ENCODE results near the gene MAGOH.
"Not testable (repeated sequence)": the region's sequence is repeated elsewhere in the genome, so short reads cannot be mapped to it uniquely, and the experiment has no call there.

MAGOH gene

DNA sequence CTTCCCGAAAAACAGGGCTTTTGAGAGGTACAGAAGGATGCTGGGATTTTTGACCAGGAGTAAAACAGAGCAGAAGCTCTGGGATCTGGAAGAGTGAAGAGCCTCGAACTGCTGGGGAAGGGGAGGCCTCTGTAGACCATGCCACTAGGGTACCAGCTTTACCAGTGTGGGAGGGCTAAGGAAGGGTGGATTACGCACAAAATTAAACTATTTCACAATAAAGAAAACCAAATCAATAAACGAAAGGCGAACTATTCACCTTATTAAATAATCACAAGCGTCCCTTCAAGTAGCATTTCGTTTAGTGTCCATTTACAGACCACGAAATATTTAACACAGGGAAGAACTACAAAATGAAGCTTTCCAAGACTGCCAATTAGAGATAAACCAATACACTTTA, 18.6 kb downstream of the MAGOH start:
- no peak for DNase-seq

DNA sequence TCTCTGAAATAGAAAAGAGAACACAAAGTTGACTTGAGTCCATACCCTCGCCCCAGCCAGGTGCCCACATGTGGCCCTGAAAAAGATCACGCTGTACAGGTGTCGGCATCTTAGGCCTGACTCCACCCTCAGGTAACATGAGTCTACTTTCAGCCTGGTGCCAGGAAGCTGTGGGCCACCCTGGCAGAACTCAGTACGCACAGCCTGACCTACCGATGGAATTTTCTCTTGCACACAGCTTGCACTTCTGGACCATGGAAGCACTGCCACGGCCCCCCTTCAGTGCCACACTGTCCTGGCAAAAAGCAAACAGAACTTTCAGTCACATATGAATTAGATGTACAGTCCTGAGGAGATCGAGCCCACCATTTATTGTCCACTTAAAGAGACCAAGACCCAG, 20.1 kb downstream of the MAGOH start:
- DNase-seq = no peak

DNA sequence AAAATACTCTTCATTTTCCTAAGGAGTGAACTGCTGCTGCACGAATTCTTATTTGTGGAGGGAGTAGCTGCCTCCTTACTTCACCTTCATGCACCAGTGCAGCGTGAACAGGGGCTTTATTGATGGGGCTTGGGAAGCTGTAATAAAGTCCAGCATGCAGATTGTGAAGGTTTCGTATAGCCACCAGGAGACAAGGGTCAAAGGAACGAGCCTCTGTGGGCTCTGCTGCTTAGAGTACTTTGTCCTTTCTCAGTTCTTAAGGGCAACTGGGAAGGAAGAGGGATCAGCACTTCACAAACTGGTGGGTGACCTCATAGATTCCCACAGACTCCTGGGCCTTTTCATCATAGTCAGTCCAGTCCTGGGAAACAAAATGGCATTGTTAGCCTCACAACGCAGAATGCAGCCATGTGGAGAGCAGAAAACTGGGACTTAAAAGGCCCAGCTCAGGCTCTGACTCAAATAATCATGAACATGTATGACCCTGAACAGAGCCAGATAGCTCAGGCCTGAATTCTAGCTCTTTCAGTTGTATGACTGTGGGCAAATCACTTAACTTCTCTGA, 23.9 kb downstream of the MAGOH start:
- no peak for DNase-seq

DNA sequence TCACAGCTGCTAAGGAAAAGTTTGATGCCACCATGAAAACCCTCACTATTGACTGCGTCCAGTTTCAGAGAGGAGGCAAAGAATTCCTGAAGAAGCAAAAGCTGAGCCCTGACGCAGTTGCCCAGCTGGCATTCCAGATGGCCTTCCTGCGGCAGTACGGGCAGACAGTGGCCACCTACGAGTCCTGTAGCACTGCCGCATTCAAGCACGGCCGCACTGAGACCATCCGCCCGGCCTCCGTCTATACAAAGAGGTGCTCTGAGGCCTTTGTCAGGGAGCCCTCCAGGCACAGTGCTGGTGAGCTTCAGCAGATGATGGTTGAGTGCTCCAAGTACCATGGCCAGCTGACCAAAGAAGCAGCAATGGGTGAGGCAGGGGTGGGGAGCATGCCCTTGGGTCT, 27.4 kb downstream of the MAGOH start:
- no peak for DNase-seq

DNA sequence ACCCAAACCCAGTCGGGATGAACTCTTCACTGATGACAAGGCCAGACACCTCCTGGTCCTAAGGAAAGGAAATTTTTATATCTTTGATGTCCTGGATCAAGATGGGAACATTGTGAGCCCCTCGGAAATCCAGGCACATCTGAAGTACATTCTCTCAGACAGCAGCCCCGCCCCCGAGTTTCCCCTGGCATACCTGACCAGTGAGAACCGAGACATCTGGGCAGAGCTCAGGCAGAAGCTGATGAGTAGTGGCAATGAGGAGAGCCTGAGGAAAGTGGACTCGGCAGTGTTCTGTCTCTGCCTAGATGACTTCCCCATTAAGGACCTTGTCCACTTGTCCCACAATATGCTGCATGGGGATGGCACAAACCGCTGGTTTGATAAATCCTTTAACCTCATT, 28.0 kb downstream of the MAGOH start:
- no peak for DNase-seq

DNA sequence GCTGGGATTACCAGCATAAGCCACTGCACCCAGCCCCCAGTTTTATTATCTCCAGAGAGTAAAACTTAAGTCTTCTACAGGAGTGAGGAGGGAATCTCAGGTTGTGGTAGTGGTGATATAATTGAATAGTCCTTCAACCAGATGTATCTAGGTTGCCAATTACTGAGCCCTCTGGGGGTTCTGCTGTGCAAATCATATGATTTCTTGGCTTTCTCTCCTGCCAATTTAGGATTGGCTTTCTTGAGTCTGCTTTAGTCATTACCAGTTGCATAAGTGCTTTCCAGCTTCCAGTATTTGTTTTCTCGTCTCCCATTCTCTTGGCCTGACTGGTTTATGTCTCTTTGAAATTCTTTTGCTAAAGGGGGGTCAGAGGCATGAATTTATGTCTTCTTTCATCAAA, 30.6 kb downstream of the MAGOH start:
- no peak for DNase-seq

DNA sequence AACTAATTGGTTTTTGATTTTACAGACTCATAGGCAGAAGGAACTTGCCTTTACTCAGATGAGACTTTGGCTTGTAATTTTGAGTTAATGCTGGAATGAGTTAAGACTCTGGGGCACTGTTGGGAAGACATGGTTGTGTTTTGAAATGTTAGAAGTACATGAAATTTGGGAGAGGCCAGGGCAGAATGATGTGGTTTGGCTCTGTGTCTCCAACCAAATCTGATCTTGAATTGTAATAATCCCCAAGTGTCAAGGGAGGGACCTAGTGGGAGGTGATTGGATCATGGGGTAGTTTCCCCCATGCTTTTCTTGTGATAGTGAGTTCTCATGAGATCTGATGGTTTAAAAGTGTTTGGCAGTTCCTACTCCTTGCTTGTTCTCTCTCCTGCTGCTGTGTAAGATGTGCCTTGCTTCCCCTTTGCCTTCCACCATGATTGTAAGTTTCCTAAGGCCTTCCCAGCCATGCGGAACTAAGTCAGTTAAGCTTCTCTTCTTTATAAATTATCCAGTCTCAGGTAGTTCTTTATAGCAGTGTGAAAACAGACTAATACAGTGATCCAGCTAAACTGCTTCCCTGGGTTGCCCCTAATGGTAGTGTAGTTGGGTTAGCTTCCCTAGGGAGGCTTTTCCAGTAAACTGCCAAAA, 31.5 kb downstream of the MAGOH start:
- DNase-seq = no peak

DNA sequence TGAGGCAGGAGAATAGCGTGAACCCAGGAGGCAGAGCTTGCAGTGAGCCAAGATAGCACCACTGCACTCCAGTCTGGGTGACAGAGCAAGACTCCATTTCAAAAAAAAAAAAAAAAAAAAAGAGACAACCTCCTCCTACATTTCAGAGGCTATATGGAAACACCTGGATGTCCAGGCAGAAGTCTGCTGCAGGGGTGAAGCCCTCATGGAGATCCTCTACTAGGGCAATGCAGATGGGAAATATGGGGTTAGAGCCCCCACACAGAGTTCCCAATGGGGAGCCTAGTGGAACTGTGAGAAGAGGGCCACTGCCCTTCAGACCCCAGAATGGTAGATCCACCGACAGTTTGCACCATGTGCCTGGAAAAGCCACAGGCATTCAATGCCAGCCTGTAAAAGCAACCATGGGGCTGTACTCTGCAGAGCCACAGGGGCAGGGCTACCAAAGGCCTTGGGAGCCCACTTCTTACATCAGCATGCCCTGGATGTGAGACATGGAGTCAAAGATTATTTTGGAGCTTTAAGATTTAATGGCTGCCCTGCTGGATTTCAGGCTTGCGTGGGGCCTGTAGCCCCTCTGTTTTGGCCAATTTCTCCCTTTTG, 32.1 kb downstream of the MAGOH start:
- DNase-seq = not testable (repeated sequence)

DNA sequence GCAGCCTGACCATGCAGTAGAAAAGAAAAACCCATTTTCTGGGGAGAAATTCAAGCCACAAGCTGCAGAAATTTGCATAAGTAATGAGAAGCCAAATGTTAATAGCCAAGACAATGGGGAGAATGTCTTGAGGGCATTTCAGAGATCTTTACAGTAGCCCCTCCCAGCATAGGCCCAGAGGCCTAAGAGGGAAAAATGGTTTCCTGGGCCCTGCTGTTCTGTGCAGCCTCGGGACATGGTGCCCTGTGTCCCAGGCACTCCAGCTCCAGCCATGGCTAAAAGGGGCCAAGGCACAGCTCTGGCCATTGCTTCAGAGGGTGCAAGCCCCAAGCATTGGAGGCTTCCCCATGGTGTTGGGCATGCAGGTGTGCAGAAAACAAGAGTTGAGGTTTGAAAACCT, 32.8 kb downstream of the MAGOH start:
- DNase-seq = not testable (repeated sequence)

DNA sequence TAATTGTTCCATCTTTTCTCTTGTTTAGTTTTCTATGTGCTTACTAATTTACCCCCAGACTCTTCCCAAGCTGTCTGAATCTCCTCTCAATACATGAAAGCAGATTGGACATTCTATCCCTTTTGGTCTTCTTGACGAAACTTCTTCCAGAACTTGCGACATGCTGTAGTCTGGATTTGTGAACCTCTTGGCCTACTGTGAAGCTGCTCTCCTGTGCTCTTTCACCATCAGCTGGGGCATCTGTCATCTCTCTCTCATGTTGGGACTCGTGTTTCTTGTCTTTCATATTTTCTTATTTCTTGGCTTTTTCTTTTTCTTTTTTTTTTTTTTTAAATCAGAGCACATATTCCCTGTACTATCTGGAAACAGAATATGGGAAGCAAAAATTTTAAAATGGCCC, 34.9 kb downstream of the MAGOH start:
- DNase-seq = no peak

DNA sequence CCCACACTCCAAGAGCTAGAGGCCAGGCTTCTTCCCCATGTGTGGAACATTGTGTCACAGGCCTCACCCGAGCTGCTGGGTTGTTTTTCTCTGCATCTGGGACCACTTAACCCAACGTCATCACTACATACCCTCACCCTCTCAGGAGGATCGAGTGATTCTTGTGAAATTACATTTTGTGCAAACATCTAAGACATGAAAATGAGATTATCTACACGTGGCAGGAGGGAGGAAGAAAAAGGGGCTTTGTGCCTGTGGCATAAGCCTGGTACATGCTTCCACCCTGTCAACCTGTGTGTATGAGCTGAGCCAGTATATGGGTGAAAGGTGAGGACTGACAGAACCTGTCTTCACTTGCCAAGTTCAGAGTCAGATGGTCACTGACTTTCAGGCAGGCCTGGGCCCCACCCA, 40.1 kb downstream of the MAGOH start:
- DNase-seq = no peak

DNA sequence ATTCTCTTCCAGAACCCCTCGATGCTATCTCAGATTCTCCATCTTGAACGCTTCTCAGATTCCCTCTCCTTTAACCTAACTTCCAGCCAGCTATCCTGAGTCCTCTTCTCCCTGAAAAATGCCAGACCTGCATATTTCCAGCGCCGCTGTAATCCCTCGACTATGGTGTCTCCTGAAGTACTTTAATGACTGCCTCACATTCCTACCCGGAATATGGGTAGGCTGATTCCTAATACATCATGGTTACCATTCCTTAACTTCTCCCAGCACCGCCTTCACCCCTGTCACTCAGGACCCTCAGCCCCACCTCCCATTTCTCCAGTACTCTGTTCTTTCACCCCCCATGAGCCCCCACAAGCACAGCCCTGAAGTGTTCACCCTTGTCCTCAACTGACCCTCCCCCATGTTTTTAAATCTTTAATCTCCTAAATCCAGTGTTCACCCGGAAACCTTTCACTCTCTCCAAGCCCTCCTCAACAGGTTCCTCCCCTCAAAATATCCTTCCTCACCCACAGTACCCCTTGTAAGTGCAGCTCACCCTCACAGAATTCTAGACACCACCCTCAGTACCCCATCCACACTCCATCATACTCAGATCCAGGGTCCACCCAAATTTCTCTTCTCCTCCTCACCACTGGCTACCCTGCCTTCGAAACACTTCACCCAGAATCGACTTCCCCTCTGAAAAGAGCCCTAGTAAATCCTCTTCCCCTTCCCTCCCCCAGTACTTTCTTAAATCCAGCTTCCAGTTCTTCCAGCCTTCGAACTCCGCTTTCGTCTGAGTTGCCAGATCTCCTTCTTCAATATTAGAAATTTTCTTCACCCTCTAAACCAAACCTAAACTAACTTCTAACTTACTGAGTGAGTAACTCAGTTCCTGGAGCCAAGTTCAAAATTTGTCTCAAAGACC, 40.8 kb downstream of the MAGOH start:
- no peak for DNase-seq

DNA sequence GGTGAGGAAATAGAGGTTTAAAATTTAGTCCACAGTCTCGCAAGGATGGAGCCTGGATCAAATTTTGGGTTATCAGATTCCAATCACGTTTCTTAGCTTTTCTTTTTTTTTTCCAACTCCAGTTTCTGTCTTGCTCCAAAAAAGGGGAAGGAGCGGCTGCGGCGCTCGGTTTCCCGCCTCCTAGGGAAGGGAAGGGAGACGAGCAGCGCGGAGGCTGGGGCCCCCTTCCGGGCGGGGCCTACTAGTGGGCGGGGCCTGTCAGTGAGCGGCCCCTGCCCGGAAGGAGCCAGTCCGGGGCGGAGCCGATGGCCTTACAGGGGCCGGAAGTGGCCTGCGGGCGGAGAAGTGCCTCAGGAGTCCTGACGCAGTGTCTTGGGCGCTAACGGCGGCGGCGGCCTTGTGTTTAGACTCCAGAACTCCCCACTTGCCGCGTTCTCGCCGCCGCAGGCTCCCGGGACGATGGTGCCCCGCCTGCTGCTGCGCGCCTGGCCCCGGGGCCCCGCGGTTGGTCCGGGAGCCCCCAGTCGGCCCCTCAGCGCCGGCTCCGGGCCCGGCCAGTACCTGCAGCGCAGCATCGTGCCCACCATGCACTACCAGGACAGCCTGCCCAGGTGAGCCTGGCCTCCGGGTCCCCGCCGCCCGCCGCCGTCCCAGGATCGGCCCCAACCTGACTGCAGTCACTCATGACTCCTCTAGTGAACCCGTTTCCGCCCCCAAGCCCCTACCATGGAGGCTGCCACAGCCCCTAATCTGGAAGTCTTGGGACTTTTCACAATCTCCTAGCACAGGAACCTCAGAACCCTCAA, 41.6 kb downstream of the MAGOH start, which contains the start of gene CPT2:
CPT2 (plus strand) TSS at position 340 of the 806 bp plus-strand sequence; CDS start at position 460, 120 bp downstream.
- DNase-seq = peak; percentile 95

DNA sequence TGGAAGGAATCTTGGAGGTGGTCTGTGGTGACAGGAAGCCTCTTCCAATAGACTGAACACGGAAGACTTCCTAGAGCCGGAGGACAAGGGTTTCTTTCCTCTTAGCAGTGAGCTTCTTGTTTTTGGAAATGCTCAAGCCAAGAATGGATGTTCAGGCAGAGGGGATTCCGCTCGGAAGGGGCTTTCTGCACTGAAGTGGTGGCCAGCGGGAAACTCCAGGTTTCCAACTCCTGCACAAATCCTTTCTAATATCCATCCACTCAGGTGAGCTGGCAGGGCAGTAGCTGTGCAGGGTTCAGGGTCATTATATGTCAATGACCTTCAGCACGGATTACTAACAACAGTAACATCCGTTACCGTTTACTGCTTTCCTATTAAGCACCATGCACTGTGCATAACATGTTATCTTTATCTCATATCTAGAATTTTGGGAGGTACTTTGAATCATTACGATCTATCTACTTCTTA, 42.3 kb downstream of the MAGOH start:
- DNase-seq = no peak

DNA sequence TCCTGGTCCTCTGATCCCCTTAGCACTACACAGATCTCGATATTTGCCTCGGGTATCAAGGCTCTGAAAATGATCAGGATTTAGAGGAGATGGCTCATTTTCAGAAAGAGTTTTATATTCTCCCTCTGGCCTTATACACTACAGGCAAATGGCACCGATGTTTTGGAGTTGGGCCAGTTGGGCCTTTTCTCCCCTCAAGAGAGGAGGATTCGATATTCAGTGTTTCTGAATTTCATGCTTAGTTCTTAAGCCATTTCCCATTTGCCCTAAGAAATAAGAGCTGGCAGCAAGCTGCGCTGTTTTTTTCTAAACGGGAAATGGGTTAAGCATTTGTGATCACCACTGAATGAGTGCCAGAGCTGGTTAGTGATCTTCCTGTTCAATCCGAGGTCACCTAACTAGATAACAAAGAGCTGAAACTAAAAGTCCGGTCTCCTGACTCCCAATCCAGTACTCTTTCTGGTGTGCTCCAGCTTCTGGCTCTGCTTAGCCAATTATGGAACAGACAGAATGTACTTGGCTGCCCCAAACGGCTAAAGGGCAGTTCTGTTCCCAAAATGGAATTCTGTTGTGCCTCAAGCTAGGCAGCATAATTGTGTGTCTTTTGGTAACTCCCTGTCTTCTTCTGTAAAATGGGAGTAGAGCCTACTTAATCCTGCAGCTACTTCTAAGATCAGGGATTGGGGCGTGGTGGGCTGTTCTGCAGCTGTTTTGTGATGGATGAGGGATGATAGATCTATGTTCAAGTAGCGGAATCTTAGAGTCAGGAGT, 42.9 kb downstream of the MAGOH start:
- no peak for DNase-seq

DNA sequence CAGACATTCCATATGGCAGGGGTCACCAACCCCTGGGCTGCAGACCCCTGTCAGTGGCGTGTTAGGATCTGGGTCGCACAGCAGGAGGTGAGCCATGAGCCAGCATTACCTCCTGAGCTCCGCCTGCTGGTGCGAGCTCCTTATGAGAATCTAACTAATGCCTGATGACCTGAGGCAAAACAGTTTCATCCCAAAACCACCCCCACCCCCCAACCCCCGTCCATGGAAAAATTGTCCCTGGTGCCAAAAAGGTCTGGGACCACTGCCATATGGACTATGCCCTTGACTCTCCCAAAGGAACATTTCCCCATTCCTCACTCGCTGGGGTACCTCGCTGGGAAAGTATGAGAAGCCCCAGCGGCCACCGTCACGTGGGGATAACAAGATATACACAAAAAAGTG, 48.1 kb downstream of the MAGOH start:
- no peak for DNase-seq

DNA sequence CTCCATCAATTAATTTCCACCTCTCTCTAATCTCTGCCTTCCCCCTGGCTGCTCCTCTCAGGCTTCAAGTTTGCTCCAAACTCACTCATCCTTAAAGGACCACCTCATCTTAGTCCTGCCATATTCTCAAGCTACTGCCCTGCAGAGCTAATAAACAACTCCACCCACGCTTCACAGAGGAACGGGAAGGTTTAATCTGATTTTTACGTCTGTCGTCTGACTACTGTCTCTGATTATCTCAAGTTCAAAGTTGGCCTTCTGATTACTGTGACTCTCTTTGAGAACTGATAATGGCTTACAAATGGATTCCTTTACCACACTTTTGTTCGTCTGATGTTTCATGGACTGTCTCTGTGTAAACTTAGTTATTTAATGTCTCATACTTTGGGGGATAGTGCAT, 49.3 kb downstream of the MAGOH start:
- DNase-seq = no peak

DNA sequence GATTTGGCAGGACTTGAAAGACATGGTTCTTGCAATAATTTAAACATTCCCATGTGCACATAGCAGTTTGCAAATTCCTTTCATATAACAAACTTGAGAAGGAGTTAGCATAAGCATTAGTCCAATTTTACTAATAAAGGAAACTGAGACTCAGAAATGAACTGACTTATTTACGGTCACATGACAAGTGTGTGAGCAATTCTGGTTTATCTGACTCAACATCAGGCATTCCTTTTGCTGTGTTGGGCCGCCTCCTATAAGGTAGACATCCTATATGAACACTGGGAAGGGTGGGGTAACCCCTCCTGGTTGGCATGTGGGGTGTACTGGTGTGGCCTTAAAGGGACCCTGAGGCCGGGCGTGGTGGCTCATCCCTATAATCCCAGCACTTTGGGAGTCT, 50.2 kb downstream of the MAGOH start:
- no peak for DNase-seq

DNA sequence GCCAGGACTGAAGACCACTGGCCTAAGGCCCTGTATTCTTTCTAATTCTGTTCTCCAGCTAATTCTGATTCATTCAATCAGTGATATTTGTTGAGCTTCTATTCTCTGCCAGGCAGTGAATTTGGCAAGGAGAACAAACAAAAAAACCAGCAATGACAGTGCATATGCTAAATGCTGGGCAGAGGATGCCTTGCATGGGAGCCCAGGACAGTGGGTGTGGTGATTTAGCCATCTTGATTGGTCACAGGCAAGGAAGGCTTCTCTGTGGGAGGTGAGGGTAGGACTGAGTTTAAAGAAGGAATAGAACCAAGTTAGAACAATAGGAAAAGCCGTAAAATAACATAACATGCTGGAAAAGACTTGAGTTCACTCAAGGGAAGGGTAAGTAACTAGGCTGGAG, 50.9 kb downstream of the MAGOH start:
- DNase-seq = no peak

DNA sequence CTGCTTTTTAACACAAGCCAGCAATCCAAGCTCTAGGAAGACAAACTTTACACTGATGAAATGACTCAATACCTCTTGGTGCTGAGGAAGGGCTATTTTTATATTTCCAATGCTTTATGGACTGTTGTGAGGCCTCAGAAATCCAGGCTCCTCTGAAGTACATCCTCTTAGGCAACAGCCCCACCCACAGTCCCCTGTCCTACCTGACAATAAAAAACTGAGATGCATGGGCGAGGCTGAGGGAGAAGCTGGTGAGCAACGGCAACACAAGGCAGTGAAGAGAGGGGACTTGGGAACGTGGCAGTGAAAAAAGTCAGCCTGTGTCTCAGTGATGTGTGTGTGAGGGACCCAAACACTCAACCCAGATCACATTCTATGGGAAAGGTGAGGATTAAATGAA, 51.8 kb downstream of the MAGOH start:
- DNase-seq = no peak

DNA sequence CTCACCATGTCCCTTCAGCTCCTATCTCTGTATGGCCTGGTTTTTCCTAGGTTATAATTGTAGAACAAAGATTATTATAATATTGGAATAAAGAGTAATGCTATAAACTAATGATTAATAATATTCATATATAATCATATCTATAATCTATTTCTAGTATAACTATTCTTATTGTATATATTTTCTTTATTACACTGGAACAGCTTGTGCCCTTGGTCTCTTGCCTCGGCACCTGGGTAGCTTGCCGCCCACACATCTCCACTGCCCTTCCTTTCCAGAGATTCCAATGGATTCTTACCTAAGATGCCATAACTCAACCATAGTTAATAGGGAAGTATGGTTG, 52.4 kb downstream of the MAGOH start:
- not testable (repeated sequence) for DNase-seq

All from NCI-H2081 (cell line).